ENCODE results near the gene DDX23. TPM values are rescaled to one million over a fixed set of nuclear protein-coding genes. Genes with fewer than 3 reads are reported as not detected.

DDX23 gene
- total and polyA plus RNA-seq, 2 of the 4 experiments (the other 2 are of a cell fraction): 61.8 to 81.9 TPM

- WGBS, 2 experiments (ENCODE audit: extremely low coverage in 2 of 2, insufficient read length in 1 of 2): 98% methylated on average over 9 of the region's 11 CpGs; no CpG with 5 or more reads in 1 of the 2 experiments
- no peak for ATAC-seq (ENCODE audit: low read depth)
- no peaks in the 10 kb centered on the region for H3K9me3 ChIP-seq (ENCODE audit: control insufficient read depth, insufficient read depth, low read length)
- no peak overlapping the region for H2AK5ac ChIP-seq (ENCODE audit: low read depth, low read length)
- H2BK15ac ChIP-seq (ENCODE audit: low read depth, low read length): no peak overlapping the region
- TF ChIP-seq CTCF (conservative IDR thresholded peaks at IDR 0.05; ENCODE audit: low read depth, low read length): no peak
- TF ChIP-seq USF2 (IDR thresholded peaks at IDR 0.05; ENCODE audit: low read depth, low read length): no peak
- TF ChIP-seq RAD21 (IDR thresholded peaks at IDR 0.05; ENCODE audit: low read length): no peak
- TF ChIP-seq SMC3 (IDR thresholded peaks at IDR 0.05; ENCODE audit: low read depth, low read length): no peak
- no peak for TF ChIP-seq FOS (IDR thresholded peaks at IDR 0.05; ENCODE audit: low read depth, low read length)
- TF ChIP-seq ELK1 (IDR thresholded peaks at IDR 0.05; ENCODE audit: borderline replicate concordance, low read depth, low read length): no peak
- no peak for TF ChIP-seq MXI1 (IDR thresholded peaks at IDR 0.05; ENCODE audit: borderline replicate concordance, low read depth, low read length)
- no peak for TF ChIP-seq CHD1 (IDR thresholded peaks at IDR 0.05; ENCODE audit: low read depth, low read length)
- no peak for TF ChIP-seq NFE2L2 (IDR thresholded peaks at IDR 0.05; ENCODE audit: low read depth, low read length)
- no peak for TF ChIP-seq RFX5 (IDR thresholded peaks at IDR 0.05; ENCODE audit: low read depth, low read length)
- no peak for TF ChIP-seq MAZ (IDR thresholded peaks at IDR 0.05; ENCODE audit: borderline replicate concordance, low read depth, low read length)
- TF ChIP-seq POLR2A (IDR thresholded peaks at IDR 0.05; ENCODE audit: low read depth, low read length): no peak
- TF ChIP-seq RCOR1 (IDR thresholded peaks at IDR 0.05; ENCODE audit: insufficient replicate concordance, low read length): no peak
- TF ChIP-seq BHLHE40 (IDR thresholded peaks at IDR 0.05; ENCODE audit: low read depth, low read length): no peak
- peaks cover 10% of the 10 kb centered on the region for H3K4me1 ChIP-seq (ENCODE audit: control insufficient read depth, insufficient read depth, low read length)
- H4K20me1 ChIP-seq (ENCODE audit: insufficient read depth, low read length): peaks cover 21% of the 10 kb centered on the region
- H3K9ac ChIP-seq (ENCODE audit: low read depth, low read length): no peak overlapping the region
- H4K8ac ChIP-seq (ENCODE audit: low read depth in 2 of 2, low read length in 2 of 2): no peak overlapping the region
- H3K27me3 ChIP-seq (ENCODE audit: control insufficient read depth, insufficient read depth, low read length): no peaks in the 10 kb centered on the region
- dilution Hi-C loops (cut with HindIII; ENCODE audit: low sequenced_read_pairs, unreplicated experiment) (no loop called here), intact Hi-C loops (cut with micrococcal nuclease) (no loop called here), in situ Hi-C loops (cut with MboI; ENCODE audit: low sequenced_read_pairs) (no loop called here)
- H3K4me2 ChIP-seq (ENCODE audit: low read depth, low read length): no peak overlapping the region
- H3K14ac ChIP-seq (replicated peaks; ENCODE audit: low read depth, low read length): no peak overlapping the region
- H3K9me1 ChIP-seq (ENCODE audit: insufficient read depth, low read length): peaks cover 9% of the 10 kb centered on the region
- H2BK20ac ChIP-seq (ENCODE audit: low read depth, low read length): no peak overlapping the region
- H3K56ac ChIP-seq (ENCODE audit: extremely low read depth, insufficient read depth, low read length): no peak overlapping the region
- H3K27ac ChIP-seq (ENCODE audit: insufficient read depth, low read length): no peak overlapping the region
- no peak overlapping the region for H2BK5ac ChIP-seq (ENCODE audit: low read depth, low read length, poor library complexity, severe bottlenecking)
- H3K79me1 ChIP-seq (ENCODE audit: low read depth in 1 of 2, low read length in 2 of 2): peaks cover 27 to 48% of the 10 kb centered on the region in 2 experiments
- BruUV-seq (replicated peaks): no TSS peak
- H3K4ac ChIP-seq (ENCODE audit: low read depth, low read length): no peak overlapping the region
- no peak overlapping the region for H3K18ac ChIP-seq (ENCODE audit: low read depth, low read length)
- no peak for DNase-seq
- no peak overlapping the region for H2AFZ ChIP-seq (replicated peaks; ENCODE audit: low read length, poor library complexity)
- POLR2A ChIA-PET (ENCODE audit: unreplicated experiment): no interaction called here
- H4K5ac ChIP-seq (ENCODE audit: low read depth, low read length): no peak overlapping the region
- no peak overlapping the region for H3K4me3 ChIP-seq (ENCODE audit: insufficient read depth, low read depth, low read length)
- CTCF ChIA-PET: interaction anchor here (0.6 kb wide), 1 partner anchor 1605 kb away, joined by 4 read pairs; no protein-coding TSS in a partner anchor
- peaks cover 51% of the 10 kb centered on the region for H3K36me3 ChIP-seq (ENCODE audit: control insufficient read depth, insufficient read depth, low read length)
- peak overlapping the region; percentile 30 for H2AK9ac ChIP-seq (replicated peaks; ENCODE audit: low read depth, low read length, poor library complexity)
- H3K23ac ChIP-seq (ENCODE audit: low read depth, low read length): no peak overlapping the region
- no peak overlapping the region for H2BK120ac ChIP-seq (ENCODE audit: low read depth, low read length)
- H4K91ac ChIP-seq (ENCODE audit: insufficient read depth, low read depth, low read length): no peak overlapping the region
Measured at GRCh38 chr12:48823281-48823680, 28.7 kb downstream of the DDX23 start.
